Tibial artery (tissue), 4 donors: Measurements from ENCODE around the gene ZNF576.
"Not testable (repeated sequence)": the region's sequence is repeated elsewhere in the genome, so short reads cannot be mapped to it uniquely, and the experiment has no call there.

Experiments
- DNase-seq, 2 donors: peaks; one replicate each; pipeline ENCODE4 v3.0.0-alpha.2; 2019
- H3K27ac ChIP-seq, 2 donors: fragments of 200-600 bp; sonication (generic) in 1 of 2; 1 replicate in 1 of 2; 2 replicates in 1 of 2; pipeline ENCODE4 v1.5.1; 2018 to 2019; ENCODE audit warnings: mild to moderate bottlenecking in 1 of 2
- H3K27me3 ChIP-seq, 2 donors: fragments of 200-600 bp; sonication (generic) in 1 of 2; one replicate each; pipeline versions ENCODE4 v1.5.1 to v1.6.0; 2016 to 2019
- H3K36me3 ChIP-seq, 3 donors: fragments of 200-600 bp; sonication (generic) in 2 of 3; one replicate each; pipeline ENCODE4 v1.5.1; 2016 to 2019; ENCODE audit warnings: mild to moderate bottlenecking in 2 of 3
- H3K4me1 ChIP-seq, 4 donors: fragments of 200-600 bp; sonication (generic) in 2 of 4; 1 replicate in 3 of 4; 2 replicates in 1 of 4; pipeline ENCODE4 v1.5.1; 2016 to 2019
- H3K4me3 ChIP-seq, 2 donors: fragments of 200-600 bp; sonication (generic) in 1 of 2; 1 replicate in 1 of 2; 2 replicates in 1 of 2; pipeline ENCODE4 v1.5.1; 2018 to 2019; ENCODE audit warnings: mild to moderate bottlenecking in 2 of 2
- H3K9me3 ChIP-seq, 3 donors: fragments of 200-600 bp; sonication (generic) in 1 of 3; one replicate each; pipeline ENCODE4 v1.5.1; 2016 to 2019
- intact Hi-C: fragments of 100-400 bp; cut with DNase I; formaldehyde crosslinking; loops from one replicate; pipeline ENCODE4 v1.15.0; 2023; ENCODE audit warnings: low total_unique reads
- TF ChIP-seq, protein P1 (sequence below), 2 experiments: fragments of 200-600 bp in 1 of 2; fragments of 450-650 bp in 1 of 2; IDR thresholded peaks; one replicate each; pipeline ENCODE4 v1.5.1; 2017 to 2019; ENCODE audit warnings: antibody characterized with exemption in 2 of 2, mild to moderate bottlenecking in 1 of 2, moderate library complexity in 1 of 2

ZNF576 gene, protein sequence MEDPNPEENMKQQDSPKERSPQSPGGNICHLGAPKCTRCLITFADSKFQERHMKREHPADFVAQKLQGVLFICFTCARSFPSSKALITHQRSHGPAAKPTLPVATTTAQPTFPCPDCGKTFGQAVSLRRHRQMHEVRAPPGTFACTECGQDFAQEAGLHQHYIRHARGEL

DNA sequence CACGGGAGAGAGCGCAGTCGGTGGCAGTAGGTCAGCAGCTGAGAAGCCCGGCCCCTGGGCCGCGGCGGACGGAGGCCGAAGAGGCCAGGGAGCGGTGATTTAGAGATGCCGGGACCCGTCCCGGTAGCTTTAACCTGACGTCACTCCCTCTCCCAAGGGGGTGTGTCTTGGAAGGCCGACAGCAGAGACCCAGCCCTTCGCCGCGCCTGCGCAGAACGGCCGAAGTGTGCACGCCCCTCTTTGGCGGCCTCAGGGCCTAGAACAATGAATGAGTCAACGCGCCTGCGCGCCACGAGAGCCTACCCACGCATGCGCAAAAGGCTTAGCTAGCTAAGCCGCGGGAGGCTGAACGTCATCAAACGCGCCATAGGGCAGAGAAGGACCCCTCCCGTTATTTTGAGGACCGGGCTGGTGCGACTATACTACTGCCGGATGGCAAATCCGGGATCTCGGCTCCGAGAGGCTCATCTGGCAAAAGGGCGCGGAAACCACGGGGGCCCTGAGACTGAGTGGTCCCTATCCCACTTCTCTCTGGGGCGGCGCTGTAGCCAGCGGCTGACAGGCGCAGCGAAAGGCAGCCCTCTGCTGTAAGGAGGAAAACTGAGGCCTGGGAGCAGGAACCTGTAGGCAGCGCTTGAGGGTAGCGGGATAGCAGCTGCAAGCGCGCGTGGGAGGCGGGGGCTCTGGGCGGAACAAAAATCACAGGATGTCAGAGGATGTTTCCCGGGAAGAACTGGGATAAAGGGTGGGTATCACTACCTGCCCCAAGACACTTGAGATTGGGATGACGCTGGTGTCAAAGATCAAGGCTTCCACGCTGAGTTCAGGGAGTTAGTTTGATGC is at the start of gene ZNF576, which contains the start of gene IRGQ:
ZNF576 (plus strand) TSS at position 597 of the 843 bp plus-strand sequence. CDS start 514 bp downstream, outside the sequence.
IRGQ (minus strand) TSS at position 136 of the 843 bp plus-strand sequence. CDS start 796 bp downstream, outside the sequence.
- no peaks in the 10 kb centered on the region for H3K27me3 ChIP-seq
- H3K27ac ChIP-seq: peak within 1 kb of the TSS; percentile 93 to 96
- intact Hi-C loops: loop anchor here (1.0 to 5.0 kb wide), 2 partner anchors 21 to 69 kb away; partner anchors contain the start of genes ETHE1, PINLYP and XRCC1
- peaks cover 24 to 64% (median 43%) of the 10 kb centered on the region in 3 donors for H3K36me3 ChIP-seq
- peaks cover 0 to 47% (median 38%) of the 10 kb centered on the region in 4 donors for H3K4me1 ChIP-seq
- peak within 1 kb of the TSS; percentile 67 to 80 for H3K4me3 ChIP-seq
- TF ChIP-seq, protein P1, sequence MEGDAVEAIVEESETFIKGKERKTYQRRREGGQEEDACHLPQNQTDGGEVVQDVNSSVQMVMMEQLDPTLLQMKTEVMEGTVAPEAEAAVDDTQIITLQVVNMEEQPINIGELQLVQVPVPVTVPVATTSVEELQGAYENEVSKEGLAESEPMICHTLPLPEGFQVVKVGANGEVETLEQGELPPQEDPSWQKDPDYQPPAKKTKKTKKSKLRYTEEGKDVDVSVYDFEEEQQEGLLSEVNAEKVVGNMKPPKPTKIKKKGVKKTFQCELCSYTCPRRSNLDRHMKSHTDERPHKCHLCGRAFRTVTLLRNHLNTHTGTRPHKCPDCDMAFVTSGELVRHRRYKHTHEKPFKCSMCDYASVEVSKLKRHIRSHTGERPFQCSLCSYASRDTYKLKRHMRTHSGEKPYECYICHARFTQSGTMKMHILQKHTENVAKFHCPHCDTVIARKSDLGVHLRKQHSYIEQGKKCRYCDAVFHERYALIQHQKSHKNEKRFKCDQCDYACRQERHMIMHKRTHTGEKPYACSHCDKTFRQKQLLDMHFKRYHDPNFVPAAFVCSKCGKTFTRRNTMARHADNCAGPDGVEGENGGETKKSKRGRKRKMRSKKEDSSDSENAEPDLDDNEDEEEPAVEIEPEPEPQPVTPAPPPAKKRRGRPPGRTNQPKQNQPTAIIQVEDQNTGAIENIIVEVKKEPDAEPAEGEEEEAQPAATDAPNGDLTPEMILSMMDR (IDR thresholded peaks at IDR 0.05): peak in 1 of 2 experiments; percentile 30
- peak; percentile 100 for DNase-seq
- no peaks in the 10 kb centered on the region for H3K9me3 ChIP-seq

DNA sequence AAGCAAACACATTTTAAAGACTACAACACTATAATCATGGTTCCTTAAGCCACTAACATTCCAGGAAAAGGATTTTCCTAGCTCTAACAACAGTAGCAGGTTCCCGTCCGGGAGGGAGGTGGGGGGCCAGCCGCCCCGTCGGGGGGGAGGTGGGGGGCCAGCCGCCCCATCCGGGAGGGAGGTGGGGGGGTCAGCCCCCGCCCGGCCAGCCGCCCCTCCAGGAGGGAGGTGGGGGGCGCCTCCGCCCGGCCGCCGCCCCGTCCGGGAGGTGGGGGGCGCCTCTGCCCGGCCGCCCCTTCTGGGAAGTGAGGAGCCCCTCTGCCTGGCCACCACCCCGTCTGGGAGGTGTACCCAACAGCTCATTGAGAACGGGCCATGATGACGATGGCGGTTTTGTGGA is 48.5 kb upstream of the ZNF576 start:
- H3K36me3 ChIP-seq: peaks cover 37 to 67% (median 66%) of the 10 kb centered on the region in 3 donors
- H3K4me3 ChIP-seq, intact Hi-C loops, H3K27ac ChIP-seq, H3K9me3 ChIP-seq, DNase-seq, H3K27me3 ChIP-seq, H3K4me1 ChIP-seq: not testable (repeated sequence)

DNA sequence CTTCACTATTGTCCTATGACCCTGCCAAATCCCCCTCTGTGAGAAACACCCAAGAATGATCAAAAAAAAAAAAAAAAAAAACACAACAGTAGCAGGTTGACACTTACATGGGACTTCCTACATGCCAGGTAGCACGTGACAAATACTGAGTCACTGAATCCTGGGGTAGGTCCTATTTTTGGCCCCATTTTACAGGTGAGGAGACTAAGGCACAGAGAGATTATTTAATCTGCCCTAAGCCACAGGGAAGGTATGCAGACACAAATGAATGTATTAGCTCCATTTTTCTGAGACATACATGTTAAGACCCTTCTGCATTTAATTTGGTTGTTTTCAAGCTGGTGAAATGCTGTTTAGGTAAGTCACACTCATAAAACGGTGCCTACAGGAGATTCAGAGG is 47.7 kb upstream of the ZNF576 start:
- H3K9me3 ChIP-seq: no peaks in the 10 kb centered on the region
- H3K27ac ChIP-seq: no peak overlapping the region
- TF ChIP-seq, protein P1 (IDR thresholded peaks at IDR 0.05): no peak
- no peak for DNase-seq
- intact Hi-C loops: no loop called here
- peaks cover 30 to 67% (median 66%) of the 10 kb centered on the region in 3 donors for H3K36me3 ChIP-seq
- H3K27me3 ChIP-seq: no peaks in the 10 kb centered on the region
- H3K4me1 ChIP-seq: no peaks in the 10 kb centered on the region
- no peak overlapping the region for H3K4me3 ChIP-seq

DNA sequence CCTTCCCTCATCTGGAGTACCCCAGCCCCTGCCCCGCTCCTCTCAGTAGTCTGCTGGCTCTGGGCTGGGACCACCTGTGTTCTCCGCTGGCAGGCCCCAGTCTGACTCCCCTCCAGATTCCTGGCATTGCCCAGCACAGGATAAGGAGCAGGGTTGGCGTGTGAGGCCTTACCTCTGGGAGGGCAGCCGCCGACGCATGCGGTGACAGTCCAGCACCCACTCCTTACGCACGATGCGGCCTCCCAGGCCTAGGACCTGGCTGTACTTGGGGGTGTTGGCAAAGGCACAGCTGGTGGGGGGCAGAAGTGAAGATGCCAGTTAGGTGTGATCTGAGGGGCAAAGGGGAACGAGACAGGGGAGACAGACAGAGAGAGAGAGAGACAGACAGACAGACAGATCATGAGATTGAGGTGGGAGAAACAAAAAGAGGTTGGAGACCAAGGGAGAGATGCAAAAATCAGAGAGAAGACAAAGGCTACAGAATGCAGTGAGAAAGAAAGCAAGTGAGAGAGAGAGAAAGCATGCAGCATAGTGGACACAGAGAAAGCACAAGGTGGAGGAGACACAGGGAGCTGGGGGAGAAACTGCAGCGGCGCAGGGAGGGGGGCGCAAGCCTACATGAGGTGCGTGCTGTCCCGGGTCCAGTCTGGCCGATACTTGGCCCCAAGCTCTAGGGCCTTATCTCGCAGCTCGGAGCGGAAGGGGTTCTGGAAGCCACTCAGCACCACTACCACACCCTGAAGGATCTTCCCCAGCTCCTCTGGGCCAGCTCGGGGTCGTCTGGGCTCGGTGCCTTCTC is 44.8 kb upstream of the ZNF576 start:
- TF ChIP-seq, protein P1 (IDR thresholded peaks at IDR 0.05): no peak
- Histone ChIP-seq H3K4me3 (no peak overlapping the region), H3K4me1 (no peaks in the 10 kb centered on the region), H3K9me3 (no peaks in the 10 kb centered on the region), H3K27ac (no peak overlapping the region), H3K36me3 (peaks cover 25 to 68% (median 61%) of the 10 kb centered on the region in 3 donors), H3K27me3 (no peaks in the 10 kb centered on the region)
- no peak for DNase-seq
- intact Hi-C loops: no loop called here

DNA sequence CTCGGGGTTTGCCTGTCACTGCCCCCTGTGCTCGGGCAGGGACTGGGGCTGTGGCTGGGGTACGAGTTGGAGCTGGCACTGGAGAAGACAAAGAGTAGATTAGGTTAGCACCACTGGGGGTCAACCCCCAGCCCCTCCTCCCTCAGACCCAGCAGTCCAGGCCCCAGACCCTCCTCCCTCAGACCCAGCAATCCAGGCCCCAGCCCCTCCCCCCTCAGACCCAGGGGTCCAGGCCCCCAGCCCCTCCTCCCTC is 44.3 kb upstream of the ZNF576 start:
- H3K36me3 ChIP-seq: peaks cover 22 to 71% (median 64%) of the 10 kb centered on the region in 3 donors
- H3K9me3 ChIP-seq: no peaks in the 10 kb centered on the region
- H3K4me3 ChIP-seq: no peak overlapping the region
- no peaks in the 10 kb centered on the region for H3K4me1 ChIP-seq
- TF ChIP-seq, protein P1 (IDR thresholded peaks at IDR 0.05): no peak
- intact Hi-C loops: no loop called here
- H3K27ac ChIP-seq: no peak overlapping the region
- no peak for DNase-seq
- no peaks in the 10 kb centered on the region for H3K27me3 ChIP-seq
